Fibroblast of skin of scalp (primary cell): ENCODE results near the gene CHSY1.
"Not testable (repeated sequence)": the region's sequence is repeated elsewhere in the genome, so short reads cannot be mapped to it uniquely, and the experiment has no call there.

Experiments used
- DNase-seq: peaks from one replicate; pipeline ENCODE4 v3.0.0-alpha.2; 2013

CHSY1 gene

DNA sequence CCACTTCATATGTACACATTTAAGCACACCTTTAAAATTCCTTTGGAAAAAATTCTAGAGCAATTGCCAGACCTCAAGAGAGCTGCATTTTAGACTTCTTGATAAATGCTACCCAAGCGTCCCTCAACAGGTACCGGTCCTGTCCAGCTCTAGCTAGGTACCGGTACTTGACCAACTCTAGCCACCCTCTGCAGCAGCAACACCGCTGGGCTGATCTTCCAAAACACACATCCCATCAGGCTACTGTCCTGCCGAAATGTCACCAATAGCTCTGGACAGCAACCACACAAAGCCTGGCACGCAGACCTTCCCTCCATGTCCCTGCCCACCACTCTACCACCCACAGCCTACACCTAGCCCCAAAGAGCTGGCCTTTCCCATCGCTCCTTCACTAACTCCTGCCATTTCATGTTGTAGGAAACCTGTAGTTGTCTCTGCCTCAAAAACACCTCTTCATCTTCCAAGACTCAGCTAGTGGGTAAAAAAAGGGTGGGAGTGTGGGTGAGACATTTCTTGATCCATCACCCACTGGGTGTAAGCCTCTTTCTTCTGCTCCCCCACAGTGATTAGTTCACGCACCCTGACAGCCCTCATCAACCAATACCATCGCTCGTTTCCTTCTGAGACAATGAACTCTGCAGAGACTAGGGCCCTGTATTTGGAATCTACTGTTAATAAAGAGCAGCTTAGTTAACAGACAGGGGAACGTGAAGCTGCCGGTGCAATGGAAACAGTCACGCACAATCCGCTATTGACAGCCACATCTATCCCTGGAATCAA, 6.8 kb downstream of the CHSY1 start:
- no peak for DNase-seq

DNA sequence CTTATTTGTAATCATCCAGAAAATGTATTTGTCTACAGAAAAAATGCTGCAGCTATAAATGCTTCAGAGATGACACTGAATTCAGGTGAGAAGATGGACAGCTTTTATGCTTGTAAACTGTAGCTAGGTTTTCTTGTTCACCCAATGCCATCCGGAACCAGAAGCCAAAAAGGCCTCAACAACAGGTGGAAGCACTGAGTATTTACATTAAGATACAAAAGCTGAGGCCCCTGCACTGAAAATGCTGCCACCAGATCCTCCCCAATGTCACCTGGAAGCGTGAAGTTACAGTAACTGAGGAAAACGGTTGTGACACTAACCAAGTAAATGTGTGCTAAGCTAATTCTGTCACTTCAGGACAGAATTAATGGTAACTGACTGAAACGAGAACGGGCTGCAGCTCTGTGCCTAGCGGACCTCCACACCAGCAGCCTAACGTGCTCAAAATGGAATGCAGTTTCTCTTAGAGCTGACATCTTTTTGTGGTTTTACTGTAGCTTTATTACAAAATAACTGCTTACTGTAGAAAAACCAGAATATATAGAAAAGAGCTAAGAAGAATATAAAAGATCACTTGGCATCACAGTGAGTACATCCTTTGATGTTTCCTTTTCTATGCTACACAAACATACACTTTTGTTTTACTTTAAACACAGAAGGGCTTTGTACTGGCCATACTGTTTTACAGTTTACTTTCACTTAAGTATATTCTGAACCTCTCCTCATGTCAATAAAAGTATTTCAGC, 7.6 kb downstream of the CHSY1 start:
- DNase-seq, result peak; percentile 46

DNA sequence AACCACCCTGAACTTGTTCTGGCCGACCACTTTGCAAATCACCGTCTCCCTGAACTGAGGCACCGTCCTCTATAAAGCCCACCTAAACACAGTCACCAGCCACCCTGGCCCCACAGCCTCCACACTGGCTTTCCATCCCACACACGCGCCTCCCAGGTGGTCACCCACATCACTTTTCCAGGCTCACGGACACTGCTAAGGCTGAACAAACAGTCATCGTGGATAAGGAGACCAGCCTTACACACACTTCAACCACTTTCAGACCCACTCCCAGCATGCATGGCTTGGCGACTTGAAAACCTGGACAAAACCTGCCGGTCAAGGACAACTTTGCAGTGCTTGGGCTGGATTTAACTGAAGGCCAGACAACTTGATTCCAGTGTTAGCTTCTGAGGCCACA, 8.4 kb downstream of the CHSY1 start:
- DNase-seq, result no peak

DNA sequence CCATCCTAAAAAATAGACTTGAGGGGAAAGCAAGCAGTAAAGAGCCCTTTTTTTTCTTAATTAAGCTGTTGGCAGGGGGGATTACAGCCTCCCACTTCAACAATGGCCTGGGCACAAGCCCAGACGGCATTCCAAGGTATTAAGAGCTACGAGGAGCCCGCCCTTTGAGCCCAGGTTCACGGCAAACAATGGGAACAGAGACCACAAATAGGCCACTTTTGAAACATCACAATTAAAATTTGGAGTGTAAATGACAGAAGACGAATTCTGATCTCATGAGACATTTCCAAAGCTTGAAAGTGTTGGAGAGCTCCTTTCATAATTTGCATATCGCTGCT, 8.9 kb downstream of the CHSY1 start:
- DNase-seq, result no peak

DNA sequence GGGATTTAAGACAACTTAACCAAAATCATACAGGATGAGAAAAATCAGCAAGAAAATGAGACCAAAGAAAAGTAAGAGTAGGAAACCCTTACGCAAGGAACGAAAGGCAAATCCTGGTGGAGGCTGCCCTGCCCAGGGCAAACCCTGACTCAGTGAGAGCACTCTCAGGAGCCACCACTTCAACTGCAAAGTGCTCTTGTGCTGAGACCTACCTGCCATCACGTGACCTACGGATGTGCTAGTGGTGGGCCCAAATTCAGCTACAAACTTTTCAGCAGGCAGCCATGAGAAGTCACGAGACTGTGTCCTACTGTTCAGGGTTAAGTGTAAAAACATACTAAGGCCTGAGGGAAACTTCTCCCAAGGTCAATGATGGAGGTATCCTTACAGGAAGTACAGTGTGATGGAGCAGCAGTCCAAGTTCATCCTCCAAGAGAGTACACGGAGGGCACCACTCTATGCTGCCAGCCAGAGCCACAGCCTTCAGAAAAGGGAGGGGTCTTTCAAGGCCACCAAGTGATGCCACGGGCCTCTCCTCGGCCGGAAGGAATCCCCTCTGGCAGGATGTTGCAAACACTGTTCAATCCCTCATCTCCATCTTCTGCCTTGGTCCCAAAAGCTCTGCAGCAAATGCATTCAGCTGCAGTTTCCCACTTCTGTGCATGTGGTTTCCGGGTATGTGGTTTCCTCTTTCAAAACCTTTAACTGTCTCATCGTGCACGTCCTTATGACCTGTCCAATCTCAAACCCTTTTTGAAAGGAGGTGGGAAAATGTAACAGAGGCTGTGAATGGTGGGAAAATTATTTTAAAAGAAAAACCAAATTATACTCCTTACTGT, 9.5 kb downstream of the CHSY1 start:
- DNase-seq, result peak; percentile 45

DNA sequence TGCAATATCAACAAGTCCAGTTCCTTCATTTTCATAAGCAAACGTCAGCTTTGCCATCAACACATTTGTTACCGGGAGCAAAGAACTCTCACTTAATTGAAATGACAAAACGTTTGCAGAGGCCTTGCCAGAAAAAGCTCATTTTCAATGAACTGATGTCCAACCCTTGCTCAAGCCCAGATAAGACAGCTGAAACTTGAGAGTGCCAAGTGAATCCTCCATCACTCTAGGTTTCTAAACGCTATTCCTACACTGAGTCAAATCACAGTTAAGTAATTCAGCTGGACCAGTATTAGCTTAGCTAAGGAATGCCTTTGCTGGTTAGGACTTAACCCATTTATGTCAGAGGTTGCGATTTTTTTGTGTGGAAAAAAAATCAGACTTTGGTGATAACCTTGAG, 11.5 kb downstream of the CHSY1 start:
- no peak for DNase-seq

DNA sequence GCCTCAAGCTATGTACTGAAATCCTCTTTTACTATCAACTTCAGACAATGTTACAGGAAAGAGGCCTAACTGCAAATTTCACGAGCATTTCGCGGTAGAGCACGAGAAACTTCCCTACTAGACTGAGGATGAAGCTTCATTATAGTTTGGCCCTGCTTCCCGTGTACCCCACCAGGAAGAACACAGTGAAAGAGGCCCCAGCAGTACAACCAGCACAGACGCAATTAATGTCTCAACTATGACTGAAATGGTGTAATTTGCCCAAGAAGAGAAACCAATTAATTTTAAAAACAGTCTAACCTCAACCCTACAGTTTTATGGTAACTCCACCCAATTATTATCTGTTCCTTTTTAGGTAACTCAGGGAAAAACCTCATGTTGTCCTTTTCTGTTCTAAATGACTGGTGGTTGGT, 12.1 kb downstream of the CHSY1 start:
- no peak for DNase-seq

DNA sequence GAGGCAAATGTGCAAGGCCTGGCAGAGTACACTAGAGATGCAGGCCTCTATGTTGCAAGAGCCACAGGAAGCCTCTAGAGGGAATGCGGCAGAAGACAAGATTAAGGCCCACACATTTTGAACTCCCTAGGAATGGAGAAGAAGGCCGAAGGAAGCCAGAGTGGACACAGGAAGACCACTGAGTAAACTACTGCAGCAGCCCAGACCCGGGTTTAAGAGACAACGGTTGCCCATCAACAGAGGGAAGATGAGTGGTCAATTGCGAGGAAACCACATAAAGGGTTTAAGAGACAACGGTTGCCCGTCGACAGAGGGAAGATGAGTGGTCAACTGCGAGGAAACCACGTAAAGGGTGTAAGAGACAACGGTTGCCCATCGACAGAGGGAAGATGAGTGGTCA, 14.6 kb downstream of the CHSY1 start:
- DNase-seq, result no peak

DNA sequence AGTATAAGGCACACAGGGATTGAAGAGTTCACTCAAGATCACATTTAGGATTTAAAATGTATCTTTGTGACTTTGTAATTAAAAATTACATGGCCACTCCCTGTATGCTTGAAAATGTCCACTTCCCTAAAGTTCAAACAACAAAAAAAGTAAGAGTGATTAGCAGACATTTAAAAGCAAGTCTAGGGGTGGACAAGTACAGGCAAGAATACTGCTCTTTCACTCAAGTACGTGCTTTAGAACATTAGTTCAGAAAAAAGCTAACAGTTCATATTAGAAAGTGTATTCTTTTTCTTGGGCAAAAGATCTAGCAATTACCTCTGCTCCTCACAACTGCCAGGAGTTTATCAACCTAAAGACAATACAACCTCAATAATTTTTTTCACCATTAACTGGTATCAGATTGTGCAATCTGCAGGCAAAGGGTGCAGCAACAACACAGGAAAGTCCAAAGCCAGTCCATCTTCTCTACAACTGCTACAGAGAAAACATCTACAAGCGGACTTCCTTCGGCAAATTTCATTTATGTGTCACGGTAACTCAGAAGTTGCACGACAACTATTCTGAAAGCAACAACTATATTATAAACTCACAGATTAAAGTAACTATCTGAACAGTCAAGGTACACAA, 18.1 kb downstream of the CHSY1 start:
- DNase-seq, result no peak

DNA sequence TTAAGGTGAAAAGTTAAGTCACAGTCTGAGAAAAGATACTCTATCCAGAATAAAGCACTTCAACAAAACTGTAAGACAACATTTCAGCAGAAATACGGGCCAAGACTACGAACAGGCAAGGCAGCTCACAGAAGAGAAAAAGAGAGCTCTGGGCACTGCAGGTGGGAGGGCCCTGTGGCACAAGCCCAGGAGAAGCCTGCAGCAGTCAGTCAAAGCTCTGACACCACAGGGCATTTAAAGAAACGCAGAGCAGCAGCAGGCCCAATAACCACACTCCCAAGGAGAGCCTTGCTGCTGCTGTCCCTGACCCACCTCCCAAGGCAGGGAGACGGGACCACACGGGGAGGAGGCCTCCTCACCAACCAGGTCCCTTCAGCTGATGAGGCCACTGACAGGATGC, 19.2 kb downstream of the CHSY1 start:
- no peak for DNase-seq

DNA sequence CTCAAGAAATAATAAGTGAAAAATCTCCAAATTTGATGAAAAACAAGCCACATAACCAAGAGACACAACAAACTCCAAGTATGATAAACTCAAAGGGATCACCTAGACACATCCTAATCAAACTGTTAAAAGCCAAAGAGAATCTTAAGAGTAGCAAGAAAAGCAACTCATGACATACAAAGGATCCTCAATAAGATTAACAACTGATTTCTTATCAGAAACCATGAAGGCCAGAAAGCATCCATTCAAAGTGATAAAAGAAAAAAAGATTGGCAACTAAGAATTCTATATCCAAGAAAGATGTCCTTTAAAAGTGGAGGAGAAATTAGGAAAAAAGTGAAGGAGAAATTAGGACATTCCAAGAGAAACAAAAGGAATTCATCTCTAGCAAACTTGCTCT, 23.5 kb downstream of the CHSY1 start:
- no peak for DNase-seq

DNA sequence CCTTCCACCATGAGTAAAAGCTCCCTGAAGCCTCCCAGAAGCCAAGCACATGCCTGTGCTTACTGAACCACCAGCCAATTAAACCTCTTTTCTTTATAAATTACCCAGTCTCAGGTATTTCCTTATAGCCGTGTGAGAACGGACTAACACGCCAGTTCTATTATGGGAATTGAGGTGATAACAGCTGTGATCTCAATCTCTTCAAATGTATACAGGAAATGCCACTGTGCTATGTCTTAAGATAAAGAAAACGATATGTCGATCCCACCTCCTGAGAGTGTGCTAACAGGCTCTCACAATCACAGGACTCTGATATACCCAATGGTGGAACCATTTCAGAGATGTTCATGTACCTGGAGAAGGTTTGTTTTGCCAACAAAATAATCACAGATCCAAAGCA, 26.2 kb downstream of the CHSY1 start:
- no peak for DNase-seq

DNA sequence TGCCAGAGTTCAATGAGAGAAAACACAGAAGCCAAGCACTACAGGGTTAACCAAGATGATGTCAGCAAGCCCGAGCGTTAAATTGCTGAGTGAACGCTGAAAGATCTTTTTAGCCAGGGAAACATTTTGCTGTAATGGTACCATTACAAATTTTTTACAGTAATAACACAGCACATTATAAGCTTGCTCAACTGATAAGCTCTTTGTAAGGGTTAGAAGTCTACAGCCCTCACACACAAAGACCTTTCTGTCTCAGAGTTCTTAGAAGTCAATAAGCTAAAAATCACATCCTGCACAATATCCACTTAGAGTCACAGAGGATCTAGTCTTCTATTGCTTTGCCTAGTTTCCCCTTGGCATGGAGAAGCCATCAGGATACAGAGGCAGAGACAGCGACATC, 29.9 kb downstream of the CHSY1 start:
- DNase-seq, result no peak

DNA sequence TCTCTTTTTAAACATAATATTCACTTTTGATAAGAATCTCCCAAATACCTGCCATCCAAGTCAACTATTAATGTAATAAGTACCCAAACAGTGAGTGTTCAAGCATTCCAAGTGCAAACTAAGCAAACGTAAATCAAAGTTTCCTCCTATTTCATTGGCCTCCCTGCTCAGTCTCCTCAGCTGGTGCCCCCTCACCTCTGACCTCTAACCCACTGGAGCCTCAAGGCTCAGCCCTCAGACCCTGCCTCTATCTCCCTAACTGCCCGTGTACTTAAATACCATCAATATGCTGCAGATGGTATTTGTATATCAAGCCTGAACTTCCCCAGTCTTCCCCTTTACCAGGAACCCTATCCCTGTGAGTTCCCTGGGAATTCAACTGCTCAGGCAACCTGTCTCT, 31.8 kb downstream of the CHSY1 start:
- no peak for DNase-seq

DNA sequence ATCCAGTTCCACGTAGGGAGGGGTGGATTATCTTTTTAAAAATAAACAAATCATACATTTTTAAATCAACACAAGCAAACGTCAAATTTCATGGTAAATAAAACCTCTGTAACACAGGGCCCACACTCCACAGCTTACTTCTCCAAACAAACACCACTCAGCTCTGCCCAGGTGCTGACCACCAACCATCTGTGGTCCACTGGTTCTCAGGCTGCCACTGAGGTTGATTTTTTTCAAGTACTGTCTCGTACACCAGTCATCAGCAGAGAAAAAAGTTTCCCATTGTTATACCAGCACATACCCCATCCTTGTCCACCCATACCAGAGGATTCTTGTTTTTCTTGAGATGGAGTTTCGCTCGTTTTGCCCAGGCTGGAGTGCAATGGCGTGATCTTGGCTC, 32.4 kb downstream of the CHSY1 start:
- DNase-seq, result no peak

DNA sequence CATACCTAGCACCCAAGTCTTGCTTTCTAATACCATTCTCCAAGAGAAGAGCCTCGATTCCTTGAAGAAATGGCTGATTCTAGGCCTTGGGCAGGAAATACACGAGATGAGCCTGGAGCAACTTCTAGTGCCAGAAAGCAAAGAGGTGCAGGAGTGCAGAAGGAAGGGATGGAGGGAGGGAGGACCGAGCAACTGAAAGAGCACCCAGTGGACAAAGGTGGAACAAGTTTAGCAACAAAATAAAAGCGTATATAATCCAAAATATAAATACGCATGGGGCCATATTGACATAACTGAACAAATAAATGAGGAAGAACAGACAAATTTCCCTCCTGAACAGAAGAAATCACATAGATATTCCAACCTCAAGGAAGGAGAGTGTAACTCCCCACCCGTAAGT, 34.4 kb downstream of the CHSY1 start:
- DNase-seq, result no peak

DNA sequence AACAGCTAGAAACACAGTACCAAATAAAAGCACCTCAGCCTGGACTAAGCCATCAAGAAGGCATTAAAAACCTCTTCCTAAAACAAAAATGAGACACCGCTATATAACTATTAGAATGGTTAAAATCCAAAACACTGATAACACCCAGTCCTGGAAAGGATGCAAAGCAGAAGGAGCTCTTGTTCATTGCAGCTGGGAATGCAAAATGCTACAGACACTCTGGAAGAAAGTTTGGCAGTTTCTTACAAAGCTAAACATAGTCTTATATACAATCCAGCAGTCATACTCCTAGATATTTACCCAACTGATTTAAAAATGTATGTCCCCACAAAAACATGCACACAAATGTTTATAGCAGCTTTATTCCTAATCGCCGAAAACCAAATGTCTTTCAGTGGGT, 35.7 kb downstream of the CHSY1 start:
- no peak for DNase-seq

DNA sequence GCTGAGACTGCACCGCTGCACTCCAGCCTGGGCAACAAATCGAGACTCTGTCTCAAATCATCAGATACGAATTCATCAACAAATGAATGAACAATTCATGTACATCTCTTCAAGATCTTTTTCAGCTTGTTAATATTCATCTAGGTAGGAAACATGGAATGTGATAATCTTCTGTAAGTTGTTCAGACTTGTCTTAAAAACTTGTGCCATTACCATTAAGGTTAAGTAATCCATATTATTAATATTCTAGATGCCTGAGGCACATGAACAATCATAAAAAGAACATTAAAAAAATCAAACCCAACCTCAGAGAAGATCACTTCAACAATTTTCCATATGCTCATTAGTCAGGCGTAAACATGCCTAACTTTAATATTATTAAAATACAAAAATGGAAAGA, 36.2 kb downstream of the CHSY1 start:
- DNase-seq, result no peak

DNA sequence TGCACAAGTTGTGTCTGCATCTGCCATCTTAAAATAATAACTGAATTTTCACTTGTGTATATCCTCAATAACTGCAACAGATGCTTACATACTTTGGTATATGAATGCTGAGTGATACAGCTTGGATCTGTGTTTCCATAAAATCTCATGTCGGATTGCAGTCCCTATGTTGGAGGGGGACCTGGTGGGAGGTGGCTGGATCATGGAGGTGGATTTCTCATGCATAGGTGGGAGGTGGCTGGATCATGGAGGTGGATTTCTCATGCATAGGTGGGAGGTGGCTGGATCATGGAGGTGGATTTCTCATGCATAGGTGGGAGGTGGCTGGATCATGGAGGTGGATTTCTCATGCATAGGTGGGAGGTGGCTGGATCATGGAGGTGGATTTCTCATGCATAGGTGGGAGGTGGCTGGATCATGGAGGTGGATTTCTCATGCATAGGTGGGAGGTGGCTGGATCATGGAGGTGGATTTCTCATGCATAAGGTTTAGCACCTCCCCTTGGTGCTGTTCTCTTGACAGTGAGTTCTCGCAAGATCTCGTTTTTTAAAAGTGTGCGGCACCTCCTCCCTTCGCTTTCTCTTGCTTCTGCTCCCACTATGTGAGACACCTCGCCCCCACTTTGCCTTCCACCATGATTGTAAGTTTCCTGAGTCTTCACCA, 37.3 kb downstream of the CHSY1 start:
- DNase-seq, result not testable (repeated sequence)

DNA sequence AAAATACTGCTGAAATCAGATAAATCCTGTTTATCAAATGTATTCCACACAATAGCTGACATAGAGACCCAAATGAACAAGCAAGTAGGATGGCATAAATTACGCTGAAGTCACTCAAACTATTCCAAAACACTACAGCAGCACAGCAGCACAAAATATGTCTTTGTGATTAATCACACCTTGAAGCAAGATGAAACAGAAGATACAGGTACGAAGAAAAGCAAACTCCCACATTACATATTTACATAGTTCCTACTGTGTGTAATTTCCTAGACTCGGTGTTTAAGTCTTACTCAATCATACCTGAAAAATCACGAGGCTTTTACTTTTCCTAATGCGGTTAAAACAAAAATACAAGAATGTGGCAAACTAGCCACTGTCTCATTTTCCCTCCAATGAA, 38.3 kb downstream of the CHSY1 start:
- DNase-seq, result no peak

DNA sequence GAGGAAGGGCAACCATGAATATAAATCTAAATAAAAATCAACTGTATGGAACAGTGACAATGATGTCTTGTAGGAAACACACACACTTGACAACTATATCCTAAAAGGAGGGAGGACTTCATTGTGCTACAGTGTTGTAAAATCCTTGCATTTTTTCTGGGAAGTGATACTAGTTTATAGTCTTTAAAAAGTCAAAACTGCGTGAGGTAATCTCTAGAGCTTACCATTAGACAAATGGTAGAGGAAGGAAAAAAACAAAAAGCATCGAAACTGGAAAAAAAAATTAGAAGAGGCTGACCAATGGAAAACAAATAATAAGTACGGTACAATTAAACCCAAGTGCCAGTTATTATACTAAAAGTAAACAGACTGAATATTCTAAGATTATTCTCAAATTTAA, 38.7 kb downstream of the CHSY1 start:
- DNase-seq, result no peak

DNA sequence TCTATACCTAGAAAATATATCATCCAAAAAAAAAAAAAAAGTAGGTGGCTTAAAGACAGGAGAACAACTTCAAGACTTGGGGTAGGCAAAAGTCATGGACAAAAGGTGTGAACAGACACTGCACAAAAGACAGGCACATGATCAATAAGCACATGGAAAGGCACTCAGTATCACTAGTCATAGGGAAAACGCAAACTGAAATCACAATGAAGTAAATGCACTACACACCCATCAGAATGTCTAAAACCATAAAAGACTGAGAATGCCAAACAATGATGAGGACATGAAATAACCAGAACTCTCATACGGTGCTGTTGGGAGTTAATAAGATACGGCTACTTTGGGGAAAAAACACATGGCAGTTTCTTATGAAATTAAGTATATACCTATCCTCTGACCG, 40.0 kb downstream of the CHSY1 start:
- no peak for DNase-seq

DNA sequence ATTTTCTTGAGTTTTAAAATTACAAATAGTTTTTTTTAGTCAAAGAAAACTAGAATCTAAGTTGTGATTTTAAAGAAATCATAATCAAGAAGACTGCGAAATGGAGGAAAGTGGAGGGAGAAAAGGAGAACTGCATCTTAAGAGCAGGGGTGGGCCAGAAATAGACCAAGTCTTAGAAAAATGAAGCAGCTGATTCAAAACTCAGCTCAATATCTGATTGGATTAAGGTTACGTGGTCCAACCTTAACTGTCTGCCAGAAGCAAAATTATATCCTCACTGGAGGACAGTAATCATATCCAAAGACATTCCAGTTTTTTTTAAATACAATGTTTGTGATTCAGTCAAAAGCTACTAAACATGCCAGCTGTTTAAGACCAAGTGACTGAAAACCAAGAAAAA, 41.4 kb downstream of the CHSY1 start:
- DNase-seq, result no peak
